22Rv1 (cell line): Measurements from ENCODE around the gene PIK3C3.

ENCODE experiments used
- CTCF ChIP-seq: fragments of 450-650 bp; IDR thresholded peaks from 2 replicates; pipeline ENCODE4 v1.5.1; 2017; ENCODE audit warnings: mild to moderate bottlenecking
- ZFX ChIP-seq: fragments of 450-650 bp; IDR thresholded peaks from 2 replicates; pipeline ENCODE4 v1.6.1; 2017; ENCODE audit warnings: antibody characterized with exemption, borderline replicate concordance

- TF ChIP-seq CTCF (no peak), ZFX (no peak)
Measured at GRCh38 chr18:42067518-42067917, 112.5 kb downstream of the PIK3C3 start.
